ENCODE measurements around the gene TMOD3.

The TMOD3 gene

GRCh38 chr15:51842852-51843737 lies 13.6 kb downstream of the TMOD3 start:
- H3K4me1 ChIP-seq (ENCODE audit: control insufficient read depth in 5 of 5, insufficient read depth in 5 of 5, low read length in 5 of 5): peaks cover 3 to 66% (median 31%) of the 10 kb centered on the region in 5 donors

GRCh38 chr15:51844747-51845426 lies 15.4 kb downstream of the TMOD3 start:
- H3K27me3 ChIP-seq (ENCODE audit: control insufficient read depth in 5 of 5, insufficient read depth in 4 of 5, low read length in 5 of 5): no peaks in the 10 kb centered on the region
- no peak overlapping the region for H3K4me3 ChIP-seq (ENCODE audit: low read depth in 1 of 5, low read length in 5 of 5)
- no peak overlapping the region for H3K9ac ChIP-seq (ENCODE audit: low read length in 5 of 5)
- H3K36me3 ChIP-seq (ENCODE audit: control insufficient read depth in 5 of 5, insufficient read depth in 5 of 5, low read length in 5 of 5): no peaks in the 10 kb centered on the region
- H3K4me1 ChIP-seq (ENCODE audit: control insufficient read depth in 5 of 5, insufficient read depth in 5 of 5, low read length in 5 of 5): peaks cover 3 to 71% (median 37%) of the 10 kb centered on the region in 5 donors
- peak overlapping the region; percentile 3 for H3K27ac ChIP-seq (ENCODE audit: low read depth, low read length)
- no peaks in the 10 kb centered on the region for H3K9me3 ChIP-seq (ENCODE audit: control insufficient read depth in 5 of 5, low read length in 5 of 5)

More at GRCh38 chr15:51842852-51843737, 13.6 kb downstream of the TMOD3 start:
- Histone ChIP-seq H3K27ac (ENCODE audit: low read depth, low read length) (peak overlapping the region; percentile 21), H3K27me3 (ENCODE audit: control insufficient read depth in 5 of 5, insufficient read depth in 4 of 5, low read length in 5 of 5) (no peaks in the 10 kb centered on the region), H3K4me3 (ENCODE audit: low read depth in 1 of 5, low read length in 5 of 5) (no peak overlapping the region), H3K36me3 (ENCODE audit: control insufficient read depth in 5 of 5, insufficient read depth in 5 of 5, low read length in 5 of 5) (no peaks in the 10 kb centered on the region), H3K9me3 (ENCODE audit: control insufficient read depth in 5 of 5, low read length in 5 of 5) (no peaks in the 10 kb centered on the region), H3K9ac (ENCODE audit: low read length in 5 of 5) (no peak overlapping the region)

- no peak overlapping the region for H3K4me3 ChIP-seq (ENCODE audit: low read depth in 1 of 5, low read length in 5 of 5)
- H3K4me1 ChIP-seq (ENCODE audit: control insufficient read depth in 5 of 5, insufficient read depth in 5 of 5, low read length in 5 of 5): peaks cover 3 to 70% (median 32%) of the 10 kb centered on the region in 5 donors
- H3K36me3 ChIP-seq (ENCODE audit: control insufficient read depth in 5 of 5, insufficient read depth in 5 of 5, low read length in 5 of 5): no peaks in the 10 kb centered on the region
- no peak overlapping the region for H3K9ac ChIP-seq (ENCODE audit: low read length in 5 of 5)
- H3K27me3 ChIP-seq (ENCODE audit: control insufficient read depth in 5 of 5, insufficient read depth in 4 of 5, low read length in 5 of 5): no peaks in the 10 kb centered on the region
- peak overlapping the region; percentile 31 for H3K27ac ChIP-seq (ENCODE audit: low read depth, low read length)
- no peaks in the 10 kb centered on the region for H3K9me3 ChIP-seq (ENCODE audit: control insufficient read depth in 5 of 5, low read length in 5 of 5)
Measured at GRCh38 chr15:51846066-51846462, 16.6 kb downstream of the TMOD3 start.

DNA sequence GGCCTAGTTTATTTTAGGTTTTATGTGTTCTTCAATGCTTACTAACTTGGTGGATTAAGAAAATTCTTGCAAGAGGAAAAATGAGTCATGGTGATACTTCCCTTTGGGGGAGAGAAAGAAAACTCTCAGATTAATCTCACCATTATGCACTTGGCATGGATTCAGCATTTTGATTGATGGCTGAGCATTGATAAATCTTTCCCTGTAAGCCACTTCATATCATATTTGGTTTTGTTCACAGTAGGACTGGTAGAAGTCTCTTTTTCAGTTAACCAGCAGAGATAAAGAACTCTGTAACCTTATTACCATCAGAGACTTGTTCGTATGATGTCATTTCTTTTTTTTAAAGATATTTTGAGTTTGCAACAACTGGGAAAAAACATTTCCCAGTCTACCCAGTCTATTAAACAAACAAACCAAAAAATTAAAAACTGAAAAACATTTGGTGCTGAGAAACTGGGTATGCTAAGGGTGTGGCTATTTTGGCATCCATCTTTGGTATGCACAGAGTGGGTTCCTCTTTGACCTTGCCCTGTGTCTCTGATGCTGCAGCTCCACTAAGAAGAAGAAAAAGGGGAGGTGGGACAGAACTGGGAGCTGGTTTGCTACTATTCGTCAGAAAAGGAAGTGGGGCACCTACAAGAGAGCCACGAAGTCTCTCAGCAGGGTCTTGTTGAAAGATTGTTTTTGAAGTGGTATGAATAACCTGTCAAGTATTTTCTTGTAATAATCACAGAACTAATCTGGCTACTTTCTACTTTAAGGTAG lies 17.2 kb downstream of the TMOD3 start:
- Histone ChIP-seq H3K4me1 (ENCODE audit: control insufficient read depth in 5 of 5, insufficient read depth in 5 of 5, low read length in 5 of 5) (peaks cover 3 to 65% (median 32%) of the 10 kb centered on the region in 5 donors), H3K36me3 (ENCODE audit: control insufficient read depth in 5 of 5, insufficient read depth in 5 of 5, low read length in 5 of 5) (no peaks in the 10 kb centered on the region), H3K9me3 (ENCODE audit: control insufficient read depth in 5 of 5, low read length in 5 of 5) (no peaks in the 10 kb centered on the region), H3K27me3 (ENCODE audit: control insufficient read depth in 5 of 5, insufficient read depth in 4 of 5, low read length in 5 of 5) (no peaks in the 10 kb centered on the region), H3K9ac (ENCODE audit: low read length in 5 of 5) (no peak overlapping the region), H3K4me3 (ENCODE audit: low read depth in 1 of 5, low read length in 5 of 5) (no peak overlapping the region), H3K27ac (ENCODE audit: low read depth, low read length) (peak overlapping the region; percentile 31)

DNA sequence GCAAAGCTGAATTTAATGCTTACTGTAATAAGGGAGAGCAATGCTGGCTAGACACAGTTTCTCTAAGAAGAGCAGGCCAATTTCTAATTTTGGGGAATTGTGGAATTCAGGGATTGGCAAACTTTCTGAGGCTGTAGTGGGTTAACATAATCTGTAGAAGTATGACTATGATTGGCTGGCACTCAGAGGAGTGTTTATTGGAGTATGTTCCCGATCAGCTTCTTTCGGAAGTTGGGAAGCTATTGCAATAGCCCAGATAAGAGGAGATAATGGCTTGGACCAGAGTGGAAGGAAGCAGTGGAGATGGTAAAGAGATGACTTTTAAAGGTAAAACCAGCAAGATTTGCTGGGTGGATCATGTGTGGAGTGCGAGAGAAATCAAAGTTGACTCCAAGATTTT lies 19.4 kb downstream of the TMOD3 start:
- Histone ChIP-seq H3K36me3 (ENCODE audit: control insufficient read depth in 5 of 5, insufficient read depth in 5 of 5, low read length in 5 of 5) (no peaks in the 10 kb centered on the region), H3K27me3 (ENCODE audit: control insufficient read depth in 5 of 5, insufficient read depth in 4 of 5, low read length in 5 of 5) (no peaks in the 10 kb centered on the region), H3K4me1 (ENCODE audit: control insufficient read depth in 5 of 5, insufficient read depth in 5 of 5, low read length in 5 of 5) (peaks cover 3 to 46% (median 20%) of the 10 kb centered on the region in 5 donors), H3K27ac (ENCODE audit: low read depth, low read length) (no peak overlapping the region), H3K9me3 (ENCODE audit: control insufficient read depth in 5 of 5, low read length in 5 of 5) (no peaks in the 10 kb centered on the region), H3K9ac (ENCODE audit: low read length in 5 of 5) (no peak overlapping the region), H3K4me3 (ENCODE audit: low read depth in 1 of 5, low read length in 5 of 5) (no peak overlapping the region)

GRCh38 chr15:51849860-51850259 lies 20.4 kb downstream of the TMOD3 start:
- no peak overlapping the region for H3K27ac ChIP-seq (ENCODE audit: low read depth, low read length)

GRCh38 chr15:51853998-51854397 lies 24.5 kb downstream of the TMOD3 start:
- Histone ChIP-seq H3K27ac (ENCODE audit: low read depth, low read length) (no peak overlapping the region), H3K9me3 (ENCODE audit: control insufficient read depth in 5 of 5, low read length in 5 of 5) (no peaks in the 10 kb centered on the region), H3K9ac (ENCODE audit: low read length in 5 of 5) (no peak overlapping the region), H3K4me3 (ENCODE audit: low read depth in 1 of 5, low read length in 5 of 5) (no peak overlapping the region), H3K4me1 (ENCODE audit: control insufficient read depth in 5 of 5, insufficient read depth in 5 of 5, low read length in 5 of 5) (peaks cover 0 to 13% (median 5%) of the 10 kb centered on the region in 5 donors), H3K36me3 (ENCODE audit: control insufficient read depth in 5 of 5, insufficient read depth in 5 of 5, low read length in 5 of 5) (no peaks in the 10 kb centered on the region), H3K27me3 (ENCODE audit: control insufficient read depth in 5 of 5, insufficient read depth in 4 of 5, low read length in 5 of 5) (no peaks in the 10 kb centered on the region)

More at GRCh38 chr15:51849860-51850259, 20.4 kb downstream of the TMOD3 start:
- no peak overlapping the region for H3K4me3 ChIP-seq (ENCODE audit: low read depth in 1 of 5, low read length in 5 of 5)
- no peaks in the 10 kb centered on the region for H3K27me3 ChIP-seq (ENCODE audit: control insufficient read depth in 5 of 5, insufficient read depth in 4 of 5, low read length in 5 of 5)
- no peaks in the 10 kb centered on the region for H3K9me3 ChIP-seq (ENCODE audit: control insufficient read depth in 5 of 5, low read length in 5 of 5)
- no peaks in the 10 kb centered on the region for H3K36me3 ChIP-seq (ENCODE audit: control insufficient read depth in 5 of 5, insufficient read depth in 5 of 5, low read length in 5 of 5)
- peaks cover 3 to 38% (median 21%) of the 10 kb centered on the region in 5 donors for H3K4me1 ChIP-seq (ENCODE audit: control insufficient read depth in 5 of 5, insufficient read depth in 5 of 5, low read length in 5 of 5)
- no peak overlapping the region for H3K9ac ChIP-seq (ENCODE audit: low read length in 5 of 5)

- no peak overlapping the region for H3K4me3 ChIP-seq (ENCODE audit: low read depth in 1 of 5, low read length in 5 of 5)
- H3K36me3 ChIP-seq (ENCODE audit: control insufficient read depth in 5 of 5, insufficient read depth in 5 of 5, low read length in 5 of 5): no peaks in the 10 kb centered on the region
- H3K4me1 ChIP-seq (ENCODE audit: control insufficient read depth in 5 of 5, insufficient read depth in 5 of 5, low read length in 5 of 5): peaks cover 0 to 5% (median 0%) of the 10 kb centered on the region in 5 donors
- no peaks in the 10 kb centered on the region for H3K27me3 ChIP-seq (ENCODE audit: control insufficient read depth in 5 of 5, insufficient read depth in 4 of 5, low read length in 5 of 5)
- no peak overlapping the region for H3K27ac ChIP-seq (ENCODE audit: low read depth, low read length)
- no peak overlapping the region for H3K9ac ChIP-seq (ENCODE audit: low read length in 5 of 5)
- no peaks in the 10 kb centered on the region for H3K9me3 ChIP-seq (ENCODE audit: control insufficient read depth in 5 of 5, low read length in 5 of 5)
Measured at GRCh38 chr15:51855612-51856011, 26.2 kb downstream of the TMOD3 start.

DNA sequence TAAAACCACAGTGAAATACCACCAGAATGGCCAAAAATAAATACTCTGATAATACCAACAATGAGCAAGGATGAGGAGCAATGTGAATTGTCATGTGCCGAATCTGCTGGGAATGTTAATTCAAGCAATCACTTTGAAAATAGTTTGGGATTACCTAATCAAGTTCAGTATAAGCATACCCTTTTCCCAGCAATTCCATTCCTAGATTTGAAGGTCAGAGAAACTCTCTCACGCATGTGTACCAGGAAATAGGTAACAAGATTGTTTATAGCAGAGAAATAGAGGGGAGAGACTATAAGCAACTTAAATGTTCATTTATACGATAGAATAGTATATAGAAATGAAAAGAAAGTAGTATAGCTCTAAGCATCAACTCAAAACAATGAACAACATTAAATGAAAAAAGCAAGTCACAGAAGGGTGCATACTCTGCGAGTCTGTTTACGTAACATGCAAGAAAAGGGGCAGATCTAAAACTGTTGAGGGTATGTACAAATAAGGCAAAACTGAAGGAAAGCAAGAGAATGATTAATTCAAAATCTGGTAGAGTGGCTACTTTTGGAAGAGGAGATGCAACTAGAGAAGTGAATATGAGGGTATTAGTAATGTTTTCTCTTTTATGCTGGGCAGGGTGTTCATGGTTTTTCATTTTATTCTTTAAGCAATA lies 27.4 kb downstream of the TMOD3 start:
- Histone ChIP-seq H3K4me3 (ENCODE audit: low read depth in 1 of 5, low read length in 5 of 5) (no peak overlapping the region), H3K9me3 (ENCODE audit: control insufficient read depth in 5 of 5, low read length in 5 of 5) (no peaks in the 10 kb centered on the region), H3K27me3 (ENCODE audit: control insufficient read depth in 5 of 5, insufficient read depth in 4 of 5, low read length in 5 of 5) (no peaks in the 10 kb centered on the region), H3K27ac (ENCODE audit: low read depth, low read length) (no peak overlapping the region), H3K9ac (ENCODE audit: low read length in 5 of 5) (no peak overlapping the region), H3K36me3 (ENCODE audit: control insufficient read depth in 5 of 5, insufficient read depth in 5 of 5, low read length in 5 of 5) (no peaks in the 10 kb centered on the region), H3K4me1 (ENCODE audit: control insufficient read depth in 5 of 5, insufficient read depth in 5 of 5, low read length in 5 of 5) (peaks cover 0 to 5% (median 3%) of the 10 kb centered on the region in 5 donors)

Measured in subcutaneous abdominal adipose tissue (tissue), 5 donors.